Measurements from ENCODE around the gene APEH. TPM values are rescaled to one million over a fixed set of nuclear protein-coding genes. Genes with fewer than 3 reads are reported as not detected.

APEH gene
- total RNA-seq, 1 donor from 2014 or later = 105 TPM

DNA sequence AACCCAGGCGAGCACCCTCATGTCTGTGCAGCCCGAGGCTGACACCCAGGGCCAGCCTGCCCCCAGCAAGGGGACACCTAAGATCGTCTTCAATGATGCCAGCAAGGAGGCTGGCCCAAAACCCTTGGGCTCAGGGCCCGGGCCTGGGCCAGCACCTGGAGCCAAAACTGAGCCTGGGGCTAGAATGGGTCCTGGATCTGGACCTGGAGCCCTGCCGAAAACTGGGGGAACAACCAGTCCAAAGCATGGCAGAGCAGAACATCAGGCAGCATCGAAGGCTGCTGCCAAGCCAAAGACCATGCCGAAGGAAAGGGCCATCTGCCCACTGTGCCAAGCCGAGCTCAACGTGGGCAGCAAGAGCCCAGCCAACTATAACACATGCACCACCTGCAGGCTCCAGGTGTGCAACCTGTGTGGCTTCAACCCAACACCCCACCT is 31.4 kb upstream of the APEH start:
- no peak overlapping the region for H3K27ac Mint-ChIP-seq (ENCODE audit: unreplicated experiment)
- H3K4me1 Mint-ChIP-seq (ENCODE audit: unreplicated experiment) = peaks cover 8% of the 10 kb centered on the region
- no peaks in the 10 kb centered on the region for H3K36me3 Mint-ChIP-seq (ENCODE audit: unreplicated experiment)

DNA sequence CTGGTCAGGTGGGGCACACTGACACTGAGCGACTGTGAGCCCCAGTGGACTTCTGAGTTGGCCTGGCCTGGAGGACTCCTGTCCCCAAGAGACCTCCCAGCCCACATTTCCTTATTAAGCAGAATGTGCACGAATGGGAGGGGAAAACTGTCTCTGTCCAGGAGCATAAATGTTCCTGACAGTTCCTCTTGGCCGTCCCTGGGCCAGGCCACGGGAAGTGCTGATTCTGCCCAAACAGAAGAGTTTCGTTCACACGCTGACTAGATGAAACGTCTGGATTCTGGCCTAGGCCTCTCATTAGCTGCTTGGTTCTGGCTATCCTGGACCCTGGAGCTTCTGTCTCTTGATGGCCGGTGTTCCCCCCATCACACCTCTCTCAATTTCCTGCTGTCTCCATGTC is 29.5 kb upstream of the APEH start:
- no peaks in the 10 kb centered on the region for H3K9me3 Mint-ChIP-seq (ENCODE audit: unreplicated experiment)
- DNase-seq (ENCODE audit: extremely low spot score, unreplicated experiment) = no peak
- H3K4me1 Mint-ChIP-seq (ENCODE audit: unreplicated experiment) = peaks cover 7% of the 10 kb centered on the region
- H3K36me3 Mint-ChIP-seq (ENCODE audit: unreplicated experiment) = no peaks in the 10 kb centered on the region
- H3K27ac Mint-ChIP-seq (ENCODE audit: unreplicated experiment) = no peak overlapping the region
- TF ChIP-seq, protein P1, sequence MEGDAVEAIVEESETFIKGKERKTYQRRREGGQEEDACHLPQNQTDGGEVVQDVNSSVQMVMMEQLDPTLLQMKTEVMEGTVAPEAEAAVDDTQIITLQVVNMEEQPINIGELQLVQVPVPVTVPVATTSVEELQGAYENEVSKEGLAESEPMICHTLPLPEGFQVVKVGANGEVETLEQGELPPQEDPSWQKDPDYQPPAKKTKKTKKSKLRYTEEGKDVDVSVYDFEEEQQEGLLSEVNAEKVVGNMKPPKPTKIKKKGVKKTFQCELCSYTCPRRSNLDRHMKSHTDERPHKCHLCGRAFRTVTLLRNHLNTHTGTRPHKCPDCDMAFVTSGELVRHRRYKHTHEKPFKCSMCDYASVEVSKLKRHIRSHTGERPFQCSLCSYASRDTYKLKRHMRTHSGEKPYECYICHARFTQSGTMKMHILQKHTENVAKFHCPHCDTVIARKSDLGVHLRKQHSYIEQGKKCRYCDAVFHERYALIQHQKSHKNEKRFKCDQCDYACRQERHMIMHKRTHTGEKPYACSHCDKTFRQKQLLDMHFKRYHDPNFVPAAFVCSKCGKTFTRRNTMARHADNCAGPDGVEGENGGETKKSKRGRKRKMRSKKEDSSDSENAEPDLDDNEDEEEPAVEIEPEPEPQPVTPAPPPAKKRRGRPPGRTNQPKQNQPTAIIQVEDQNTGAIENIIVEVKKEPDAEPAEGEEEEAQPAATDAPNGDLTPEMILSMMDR (IDR thresholded peaks at IDR 0.05) = no peak
- H3K4me3 Mint-ChIP-seq (ENCODE audit: unreplicated experiment) = no peak overlapping the region
- H3K27me3 Mint-ChIP-seq (ENCODE audit: unreplicated experiment) = peaks cover 2% of the 10 kb centered on the region

More for the DNA sequence above, 31.4 kb upstream of the APEH start:
- H3K9me3 Mint-ChIP-seq (ENCODE audit: unreplicated experiment) = no peaks in the 10 kb centered on the region
- H3K4me3 Mint-ChIP-seq (ENCODE audit: unreplicated experiment) = no peak overlapping the region
- peaks cover 2% of the 10 kb centered on the region for H3K27me3 Mint-ChIP-seq (ENCODE audit: unreplicated experiment)
- DNase-seq (ENCODE audit: extremely low spot score, unreplicated experiment) = no peak
- TF ChIP-seq, protein P1 (IDR thresholded peaks at IDR 0.05) = no peak

DNA sequence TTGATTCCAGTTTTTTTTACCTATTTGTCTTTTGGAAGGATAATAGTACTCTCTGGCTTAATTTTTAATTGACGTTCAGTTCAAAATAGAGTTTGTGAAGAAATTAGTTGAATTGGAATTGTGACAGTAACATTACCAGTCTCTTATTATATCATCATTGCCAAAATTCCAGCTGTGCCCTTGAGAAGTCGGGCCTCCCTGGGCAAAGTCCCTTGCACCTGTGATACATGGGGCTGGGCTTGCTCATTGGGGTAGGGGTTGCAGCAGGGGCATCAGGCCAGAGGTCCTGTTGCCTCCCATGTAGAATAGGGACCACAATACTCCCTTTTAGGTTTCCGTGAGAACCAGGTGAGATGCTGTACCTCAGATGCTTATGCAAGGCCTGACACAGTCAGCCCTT is 27.9 kb upstream of the APEH start:
- Mint-ChIP-seq H3K4me3 (ENCODE audit: unreplicated experiment) (no peak overlapping the region), H3K9me3 (ENCODE audit: unreplicated experiment) (no peaks in the 10 kb centered on the region), H3K36me3 (ENCODE audit: unreplicated experiment) (no peaks in the 10 kb centered on the region), H3K27ac (ENCODE audit: unreplicated experiment) (no peak overlapping the region), H3K4me1 (ENCODE audit: unreplicated experiment) (peaks cover 7% of the 10 kb centered on the region), H3K27me3 (ENCODE audit: unreplicated experiment) (peaks cover 2% of the 10 kb centered on the region)
- TF ChIP-seq, protein P1 (IDR thresholded peaks at IDR 0.05) = no peak
- DNase-seq (ENCODE audit: extremely low spot score, unreplicated experiment) = no peak

DNA sequence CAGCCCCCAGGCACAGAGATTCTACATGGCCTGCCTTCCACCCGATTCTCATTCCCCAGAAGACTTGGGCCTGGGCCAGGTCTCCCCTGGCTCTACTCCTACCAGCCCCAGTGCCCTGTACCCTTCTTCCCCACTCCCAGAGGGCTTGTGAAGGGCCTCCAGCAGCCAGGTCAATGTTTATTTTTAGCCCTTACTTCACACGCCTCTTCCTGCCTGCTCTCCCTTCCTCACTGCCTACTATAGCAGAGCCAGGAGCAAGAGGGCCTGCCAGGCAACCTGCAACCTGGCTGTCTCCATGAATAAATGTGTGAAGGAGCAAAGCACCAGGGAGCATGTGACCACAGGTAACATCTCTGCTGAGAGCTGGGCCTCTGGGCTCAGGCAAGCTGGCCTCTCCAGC is 26.4 kb upstream of the APEH start:
- H3K27me3 Mint-ChIP-seq (ENCODE audit: unreplicated experiment) = peaks cover 2% of the 10 kb centered on the region
- no peaks in the 10 kb centered on the region for H3K9me3 Mint-ChIP-seq (ENCODE audit: unreplicated experiment)
- no peaks in the 10 kb centered on the region for H3K36me3 Mint-ChIP-seq (ENCODE audit: unreplicated experiment)

DNA sequence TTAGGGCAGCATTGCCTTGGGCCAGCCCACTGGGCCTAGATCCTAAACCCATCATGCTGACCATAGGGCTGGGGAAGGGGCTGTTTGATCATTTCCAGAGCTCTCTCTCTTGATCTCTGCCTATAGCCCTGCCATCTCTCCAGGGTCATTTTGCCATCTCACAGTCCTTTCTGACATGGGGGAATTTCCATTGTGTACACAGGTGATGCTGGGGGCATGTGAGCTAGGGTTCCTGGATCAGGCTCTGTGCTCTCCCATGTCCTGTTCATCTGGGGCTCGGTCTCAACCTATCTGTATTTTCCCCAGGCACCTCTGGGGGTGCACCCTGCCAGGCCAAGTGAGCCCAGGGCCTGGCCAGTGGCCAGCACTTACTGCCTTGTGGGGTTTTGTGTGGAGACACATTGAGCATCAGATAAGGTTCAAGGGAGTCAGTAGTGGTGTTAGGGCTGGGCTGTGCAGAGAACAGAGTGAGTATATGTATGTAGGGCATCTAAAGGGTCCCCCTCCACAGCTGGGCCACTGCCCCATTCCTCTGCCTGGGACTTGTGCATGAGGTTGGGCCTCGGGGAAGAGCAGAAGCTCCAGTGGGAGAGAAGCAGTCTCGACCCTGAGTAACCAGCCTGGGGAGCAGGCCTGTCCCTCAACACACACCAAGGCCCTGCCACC is 25.7 kb upstream of the APEH start:
- peaks cover 8% of the 10 kb centered on the region for H3K4me1 Mint-ChIP-seq (ENCODE audit: unreplicated experiment)
- TF ChIP-seq, protein P1 (IDR thresholded peaks at IDR 0.05) = no peak
- peaks cover 2% of the 10 kb centered on the region for H3K27me3 Mint-ChIP-seq (ENCODE audit: unreplicated experiment)
- no peak overlapping the region for H3K27ac Mint-ChIP-seq (ENCODE audit: unreplicated experiment)
- DNase-seq (ENCODE audit: extremely low spot score, unreplicated experiment) = no peak
- no peaks in the 10 kb centered on the region for H3K9me3 Mint-ChIP-seq (ENCODE audit: unreplicated experiment)
- H3K4me3 Mint-ChIP-seq (ENCODE audit: unreplicated experiment) = no peak overlapping the region
- H3K36me3 Mint-ChIP-seq (ENCODE audit: unreplicated experiment) = no peaks in the 10 kb centered on the region

More for the DNA sequence above, 26.4 kb upstream of the APEH start:
- Mint-ChIP-seq H3K4me3 (ENCODE audit: unreplicated experiment) (no peak overlapping the region), H3K27ac (ENCODE audit: unreplicated experiment) (no peak overlapping the region), H3K4me1 (ENCODE audit: unreplicated experiment) (peaks cover 7% of the 10 kb centered on the region)
- TF ChIP-seq, protein P1 (IDR thresholded peaks at IDR 0.05) = no peak
- no peak for DNase-seq (ENCODE audit: extremely low spot score, unreplicated experiment)

Data from osteocyte (in vitro differentiated cells).